Astrocyte (in vitro differentiated cells and primary cell): ENCODE measurements around the gene PPP2R2D. TPM values are rescaled to one million over a fixed set of nuclear protein-coding genes. Genes with fewer than 3 reads are reported as not detected.

ENCODE experiments used
- DNase-seq: peaks from one replicate; pipeline ENCODE4 v3.0.0-alpha.2; 2010; ENCODE audit warnings: low read depth
- FAIRE-seq: peaks from 2 replicates; lab custom pipeline; 2011; peaks lifted over from hg19 to GRCh38; lab: Jason Lieb, UNC
- H2AFZ ChIP-seq: 2 replicates; pipeline ENCODE4 v1.6.0; 2012; ENCODE audit warnings: low read depth, low read length, inconsistent platforms
- H3K27ac ChIP-seq: 2 replicates; pipeline ENCODE4 v1.5.1; 2011; ENCODE audit warnings: low read depth, low read length, inconsistent platforms
- H3K27me3 ChIP-seq: 2 replicates; pipeline ENCODE4 v1.6.0; 2011; ENCODE audit warnings: low read length, inconsistent platforms; ENCODE audit not compliant: insufficient read depth
- H3K36me3 ChIP-seq: 2 replicates; pipeline ENCODE4 v1.5.1; 2011; ENCODE audit warnings: low read length, inconsistent platforms; ENCODE audit not compliant: insufficient read depth
- H3K4me1 ChIP-seq: 2 replicates; pipeline ENCODE4 v1.5.1; 2011; ENCODE audit warnings: low read length, inconsistent platforms; ENCODE audit not compliant: insufficient read depth
- H3K4me2 ChIP-seq: 2 replicates; pipeline ENCODE4 v1.6.0; 2012; ENCODE audit warnings: low read length, inconsistent platforms
- H3K4me3 ChIP-seq: 2 replicates; pipeline ENCODE4 v1.5.1; 2011; ENCODE audit warnings: low read depth, mild to moderate bottlenecking, low read length, inconsistent platforms; ENCODE audit not compliant: insufficient read depth
- H3K79me2 ChIP-seq: 2 replicates; pipeline ENCODE4 v1.6.0; 2012; ENCODE audit warnings: mild to moderate bottlenecking, low read length, inconsistent platforms; ENCODE audit not compliant: insufficient read depth
- H3K9ac ChIP-seq: 2 replicates; pipeline ENCODE4 v1.6.0; 2012; ENCODE audit warnings: mild to moderate bottlenecking, low read length, inconsistent platforms
- H3K9me3 ChIP-seq: 2 replicates; pipeline ENCODE4 v1.5.1; 2012; ENCODE audit warnings: low read depth, mild to moderate bottlenecking, low read length, inconsistent platforms; ENCODE audit not compliant: insufficient read depth
- H4K20me1 ChIP-seq: 2 replicates; pipeline ENCODE4 v1.6.0; 2012; ENCODE audit warnings: low read length, inconsistent platforms; ENCODE audit not compliant: insufficient read depth
- H3K27ac Mint-ChIP-seq: one replicate; pipeline ENCODE4 v1.8.0; 2021; ENCODE audit warnings: mild to moderate bottlenecking, mixed read lengths; ENCODE audit not compliant: unreplicated experiment
- H3K27me3 Mint-ChIP-seq: one replicate; pipeline ENCODE4 v1.8.0; 2021; ENCODE audit warnings: low read depth, mixed read lengths; ENCODE audit not compliant: unreplicated experiment
- H3K36me3 Mint-ChIP-seq: one replicate; pipeline ENCODE4 v1.8.0; 2021; ENCODE audit warnings: low read depth, mixed read lengths; ENCODE audit not compliant: unreplicated experiment
- H3K4me1 Mint-ChIP-seq: one replicate; pipeline ENCODE4 v1.8.0; 2021; ENCODE audit warnings: low read depth, mixed read lengths; ENCODE audit not compliant: unreplicated experiment
- H3K4me3 Mint-ChIP-seq: one replicate; pipeline ENCODE4 v1.8.0; 2021; ENCODE audit warnings: mild to moderate bottlenecking, moderate library complexity, mixed read lengths; ENCODE audit not compliant: unreplicated experiment
- H3K9me3 Mint-ChIP-seq: one replicate; pipeline ENCODE4 v1.8.0; 2021; ENCODE audit warnings: mild to moderate bottlenecking, mixed read lengths; ENCODE audit not compliant: unreplicated experiment
- CTCF ChIP-seq: IDR thresholded peaks from 2 replicates; pipeline ENCODE4 v1.5.1; 2011; ENCODE audit warnings: low read depth, mild to moderate bottlenecking, inconsistent platforms, low read length, moderate library complexity; ENCODE audit not compliant: insufficient read depth
- EZH2 ChIP-seq: IDR thresholded peaks from 2 replicates; pipeline ENCODE4 v1.6.1; 2012; ENCODE audit warnings: mild to moderate bottlenecking, low read length, inconsistent platforms; ENCODE audit not compliant: insufficient read depth
- total RNA-seq: library from RNA; stranded (reverse); gene quantifications from 2 replicates; pipeline ENCODE4 v1.2.1, GENCODE V29; 2021

Gene PPP2R2D
- total RNA-seq, 1 donor from 2014 or later, result 32.5 TPM

- H3K27me3 Mint-ChIP-seq, result peaks cover 24% of the 10 kb centered on the region
- no peak overlapping the region for H3K4me3 Mint-ChIP-seq
- peaks cover 4% of the 10 kb centered on the region for H3K9me3 Mint-ChIP-seq
- Histone ChIP-seq H3K9ac (no peak overlapping the region), H3K27ac (no peak overlapping the region), H3K27me3 (no peaks in the 10 kb centered on the region), H3K4me1 (no peaks in the 10 kb centered on the region), H3K4me2 (no peak overlapping the region), H4K20me1 (no peaks in the 10 kb centered on the region), H3K79me2 (no peaks in the 10 kb centered on the region), H3K4me3 (no peak overlapping the region), H2AFZ (no peak overlapping the region), H3K9me3 (peaks cover 11% of the 10 kb centered on the region), H3K36me3 (no peaks in the 10 kb centered on the region)
- H3K27ac Mint-ChIP-seq, result no peak overlapping the region
- TF ChIP-seq CTCF (no peak), EZH2 (no peak)
- no peaks in the 10 kb centered on the region for H3K4me1 Mint-ChIP-seq
- FAIRE-seq, result no peak
- DNase-seq, result no peak
- no peaks in the 10 kb centered on the region for H3K36me3 Mint-ChIP-seq
These were observed 46.1 kb upstream of the PPP2R2D start for GRCh38 chr10:131854579-131855335.

- Mint-ChIP-seq H3K36me3 (no peaks in the 10 kb centered on the region), H3K4me3 (no peak overlapping the region), H3K9me3 (peaks cover 4% of the 10 kb centered on the region), H3K4me1 (no peaks in the 10 kb centered on the region), H3K27ac (no peak overlapping the region), H3K27me3 (peaks cover 32% of the 10 kb centered on the region)
- TF ChIP-seq EZH2 (no peak), CTCF (no peak)
- no peak overlapping the region for H3K27ac ChIP-seq
- no peaks in the 10 kb centered on the region for H3K27me3 ChIP-seq
- DNase-seq, result no peak
- no peak overlapping the region for H3K4me2 ChIP-seq
- peaks cover 8% of the 10 kb centered on the region for H3K9me3 ChIP-seq
- H3K4me3 ChIP-seq, result no peak overlapping the region
- H3K79me2 ChIP-seq, result no peaks in the 10 kb centered on the region
- H2AFZ ChIP-seq, result no peak overlapping the region
- H3K9ac ChIP-seq, result no peak overlapping the region
- FAIRE-seq, result no peak
- H3K4me1 ChIP-seq, result no peaks in the 10 kb centered on the region
- no peaks in the 10 kb centered on the region for H4K20me1 ChIP-seq
- H3K36me3 ChIP-seq, result no peaks in the 10 kb centered on the region
These were observed 45.1 kb upstream of the PPP2R2D start for GRCh38 chr10:131855461-131856401.
